ENCODE measurements around the gene OR4E2. TPM values are rescaled to one million over a fixed set of nuclear protein-coding genes. Genes with fewer than 3 reads are reported as not detected.

The OR4E2 gene
- total and polyA plus RNA-seq, 2 experiments from 2014 or later = not detected

GRCh38 chr14:21669284-21669683 lies 15.6 kb downstream of the OR4E2 start (continued):
- no peak for TF ChIP-seq ZNF462 (CRISPR knock-in tag; IDR thresholded peaks at IDR 0.05)
- TF ChIP-seq NANOG (IDR thresholded peaks at IDR 0.05; ENCODE audit: borderline replicate concordance) = no peak
- no peak for TF ChIP-seq CTCF (conservative IDR thresholded peaks at IDR 0.05; ENCODE audit: low read depth in 2 of 2)
- no peak for TF ChIP-seq STAT1 (IDR thresholded peaks at IDR 0.05; ENCODE audit: unreplicated experiment)
- TF ChIP-seq EZH2phosphoT487 (IDR thresholded peaks at IDR 0.05; ENCODE audit: unreplicated experiment) = no peak
- TF ChIP-seq ZNF114 (CRISPR knock-in tag; IDR thresholded peaks at IDR 0.05) = no peak

- Mint-ChIP-seq H3K9me3 (no peaks in the 10 kb centered on the region), H3K27ac (no peak overlapping the region)
- no peak for ATAC-seq
- TF ChIP-seq POLR2AphosphoS5 (IDR thresholded peaks at IDR 0.05; ENCODE audit: low read depth) (no peak), EZH2 (IDR thresholded peaks at IDR 0.05; ENCODE audit: low read depth, unreplicated experiment) (no peak), ZNF331 (CRISPR knock-in tag; IDR thresholded peaks at IDR 0.05; ENCODE audit: low read depth) (no peak), ETS1 (IDR thresholded peaks at IDR 0.05) (no peak)
Measured at GRCh38 chr14:21671371-21671770, 17.7 kb downstream of the OR4E2 start.

More at GRCh38 chr14:21671371-21671770, 17.7 kb downstream of the OR4E2 start:
- no peak overlapping the region for H3K4me3 Mint-ChIP-seq
- Histone ChIP-seq H3K4me2 (no peak overlapping the region), H3K9me2 (ENCODE audit: insufficient read depth) (no peaks in the 10 kb centered on the region), H3K79me2 (replicated peaks; ENCODE audit: insufficient read depth) (no peaks in the 10 kb centered on the region), H4K20me1 (replicated peaks; ENCODE audit: insufficient read depth) (no peaks in the 10 kb centered on the region), H3K4me1 (ENCODE audit: insufficient read depth) (no peaks in the 10 kb centered on the region), H3K27ac (ENCODE audit: low read depth) (no peak overlapping the region), H3K27me3 (ENCODE audit: insufficient read depth) (no peaks in the 10 kb centered on the region), H3F3A (replicated peaks; ENCODE audit: low read depth) (no peaks in the 10 kb centered on the region), H2AFZ (no peak overlapping the region), H3K4me3 (no peak overlapping the region), H3K36me3 (ENCODE audit: insufficient read depth) (no peaks in the 10 kb centered on the region)
- H3K27me3 Mint-ChIP-seq (ENCODE audit: insufficient read depth, low read depth, poor library complexity) = peaks cover 3% of the 10 kb centered on the region
- DNase-seq (ENCODE audit: low spot score) = no peak
- H3K36me3 Mint-ChIP-seq (ENCODE audit: low read depth) = no peaks in the 10 kb centered on the region
- H3K4me1 Mint-ChIP-seq = no peaks in the 10 kb centered on the region

Data from GM23338 (cell line).